DOHH2 (cell line): Measurements from ENCODE around the gene MYOF.

Source experiments
- CTCF ChIP-seq: fragments of 200-600 bp; sonication (generic); IDR thresholded peaks from one replicate; pipeline ENCODE4 v1.5.1; 2014; ENCODE audit warnings: antibody characterized with exemption, mild to moderate bottlenecking, low read depth, low read length; ENCODE audit not compliant: poor library complexity, severe bottlenecking
- EZH2phosphoT487 ChIP-seq: fragments of 200-600 bp; sonication (generic); IDR thresholded peaks from 2 replicates; pipeline ENCODE4 v1.6.1; 2017; ENCODE audit warnings: borderline replicate concordance, mild to moderate bottlenecking, antibody characterized with exemption, low read length, moderate library complexity, mixed read lengths

GRCh38 chr10:93438613-93439253, 43.4 kb downstream of the MYOF start:
- no peak for TF ChIP-seq CTCF
- TF ChIP-seq EZH2phosphoT487: no peak
